ENCODE data around the gene CD68. TPM values are rescaled to one million over a fixed set of nuclear protein-coding genes. Genes with fewer than 3 reads are reported as not detected.

CD68 gene
- total RNA-seq, 2 experiments from 2014 or later, result 0.44 to 0.54 TPM

GRCh38 chr17:7558544-7559319, 20.7 kb upstream of the CD68 start, which contains the start of gene TNFSF13:
Gene TNFSF13 (plus strand): TSS chr17:7558750. CDS start chr17:7559040, 290 bp downstream.
- CTCF ChIA-PET (ENCODE audit: unreplicated experiment), result no interaction called here
- Histone ChIP-seq H3K9me3 (ENCODE audit: low read length) (no peaks in the 10 kb centered on the region), H2AFZ (ENCODE audit: low read length) (peak within 1 kb of the TSS; percentile 12; the same call in 1 of the 2 replicates), H3K79me2 (ENCODE audit: insufficient read depth, low read depth, low read length) (peaks cover 19% of the 10 kb centered on the region; the same call in 1 of the 2 replicates), H3K4me2 (ENCODE audit: low read length) (peak within 1 kb of the TSS; percentile 74), H3K4me1 (ENCODE audit: insufficient read depth, low read length, poor library complexity, severe bottlenecking) (peaks cover 40% of the 10 kb centered on the region), H3K36me3 (ENCODE audit: insufficient read depth, low read length) (peaks cover 6% of the 10 kb centered on the region; the same call in 1 of the 2 replicates), H3K27ac (ENCODE audit: low read depth, low read length, poor library complexity, severe bottlenecking) (no peak within 1 kb of the TSS), H3K9me2 (ENCODE audit: insufficient read depth, low read length) (no peaks in the 10 kb centered on the region), H4K20me1 (ENCODE audit: insufficient read depth, low read length) (no peaks in the 10 kb centered on the region), H3K4me3 (ENCODE audit: low read depth, low read length, poor library complexity, severe bottlenecking) (no peak within 1 kb of the TSS)
- POLR2A ChIA-PET, result interaction anchor here (0.7 to 0.9 kb wide), 2 partner anchors 33 to 189 kb away, joined by 3 read pairs; no protein-coding TSS in a partner anchor
- no TSS peak for BruUV-seq (replicated peaks)
- no peak for DNase-seq (ENCODE audit: low spot score)
- intact Hi-C loops (cut with micrococcal nuclease; ENCODE audit: unreplicated experiment), result no loop called here
- TF ChIP-seq EZH2phosphoT487 (IDR thresholded peaks at IDR 0.05; ENCODE audit: borderline replicate concordance, low read depth, low read length), result no peak

- Histone ChIP-seq H3K4me2 (ENCODE audit: low read length) (peak overlapping the region; percentile 74), H3K9me3 (ENCODE audit: low read length) (no peaks in the 10 kb centered on the region), H3K27ac (ENCODE audit: low read depth, low read length, poor library complexity, severe bottlenecking) (no peak overlapping the region), H3K9me2 (ENCODE audit: insufficient read depth, low read length) (no peaks in the 10 kb centered on the region), H2AFZ (ENCODE audit: low read length) (no peak overlapping the region), H3K36me3 (ENCODE audit: insufficient read depth, low read length) (peaks cover 14% of the 10 kb centered on the region; the same call in 1 of the 2 replicates), H3K4me3 (ENCODE audit: low read depth, low read length, poor library complexity, severe bottlenecking) (no peak overlapping the region), H3K4me1 (ENCODE audit: insufficient read depth, low read length, poor library complexity, severe bottlenecking) (peaks cover 47% of the 10 kb centered on the region), H4K20me1 (ENCODE audit: insufficient read depth, low read length) (no peaks in the 10 kb centered on the region), H3K79me2 (ENCODE audit: insufficient read depth, low read depth, low read length) (peaks cover 25% of the 10 kb centered on the region; the same call in 1 of the 2 replicates)
- BruUV-seq (replicated peaks), result no TSS peak
- TF ChIP-seq, protein P1, sequence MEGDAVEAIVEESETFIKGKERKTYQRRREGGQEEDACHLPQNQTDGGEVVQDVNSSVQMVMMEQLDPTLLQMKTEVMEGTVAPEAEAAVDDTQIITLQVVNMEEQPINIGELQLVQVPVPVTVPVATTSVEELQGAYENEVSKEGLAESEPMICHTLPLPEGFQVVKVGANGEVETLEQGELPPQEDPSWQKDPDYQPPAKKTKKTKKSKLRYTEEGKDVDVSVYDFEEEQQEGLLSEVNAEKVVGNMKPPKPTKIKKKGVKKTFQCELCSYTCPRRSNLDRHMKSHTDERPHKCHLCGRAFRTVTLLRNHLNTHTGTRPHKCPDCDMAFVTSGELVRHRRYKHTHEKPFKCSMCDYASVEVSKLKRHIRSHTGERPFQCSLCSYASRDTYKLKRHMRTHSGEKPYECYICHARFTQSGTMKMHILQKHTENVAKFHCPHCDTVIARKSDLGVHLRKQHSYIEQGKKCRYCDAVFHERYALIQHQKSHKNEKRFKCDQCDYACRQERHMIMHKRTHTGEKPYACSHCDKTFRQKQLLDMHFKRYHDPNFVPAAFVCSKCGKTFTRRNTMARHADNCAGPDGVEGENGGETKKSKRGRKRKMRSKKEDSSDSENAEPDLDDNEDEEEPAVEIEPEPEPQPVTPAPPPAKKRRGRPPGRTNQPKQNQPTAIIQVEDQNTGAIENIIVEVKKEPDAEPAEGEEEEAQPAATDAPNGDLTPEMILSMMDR (conservative IDR thresholded peaks at IDR 0.05; ENCODE audit: low read length), result no peak
- TF ChIP-seq EZH2phosphoT487 (IDR thresholded peaks at IDR 0.05; ENCODE audit: borderline replicate concordance, low read depth, low read length), result no peak
- CTCF ChIA-PET (ENCODE audit: unreplicated experiment), result interaction anchor here (0.5 to 2.3 kb wide), 5 partner anchors 45 to 222 kb away, joined by 3 to 18 read pairs (median 3); no protein-coding TSS in a partner anchor
- DNase-seq (ENCODE audit: low spot score), result no peak
- intact Hi-C loops (cut with micrococcal nuclease; ENCODE audit: unreplicated experiment), result loop anchor here (2.0 kb wide), 1 partner anchor 75 kb away; the partner anchor contains the start of gene POLR2A
- POLR2A ChIA-PET, result interaction anchor here (1.0 to 1.5 kb wide), 4 partner anchors 12 to 125 kb away, joined by 3 to 9 read pairs (median 3); partner anchors contain the start of genes TMEM102 and TNFSF12
These were observed 19.9 kb upstream of the CD68 start for GRCh38 chr17:7559320-7560171.

Measured in OCI-LY7 (cell line).